GM20431 (cell line): Measurements from ENCODE around the gene TBC1D28.
"Not testable (repeated sequence)": the region's sequence is repeated elsewhere in the genome, so short reads cannot be mapped to it uniquely, and the experiment has no call there.

Source experiments
- in situ Hi-C: fragments of 300-500 bp; cut with MseI, MboI; formaldehyde crosslinking; loops from one replicate; pipeline ENCODE4 v1.15.0; 2020; ENCODE audit warnings: low sequenced_read_pairs; ENCODE audit not compliant: unreplicated experiment

TBC1D28 gene

GRCh38 chr17:18624862-18625501 lies 19.2 kb downstream of the TBC1D28 start:
- in situ Hi-C loops = not testable (repeated sequence)

GRCh38 chr17:18617613-18618012 lies 26.6 kb downstream of the TBC1D28 start:
- in situ Hi-C loops = not testable (repeated sequence)

- in situ Hi-C loops = not testable (repeated sequence)
These were observed 31.2 kb downstream of the TBC1D28 start for GRCh38 chr17:18613016-18613415.

GRCh38 chr17:18593138-18593537 lies 51.1 kb downstream of the TBC1D28 start:
- in situ Hi-C loops = not testable (repeated sequence)
